Common myeloid progenitor, CD34-positive (primary cell): ENCODE measurements around the gene SKA2.
A peak's percentile ranks its signal among the peaks of the same experiment; 100 is the strongest.
"Not testable (repeated sequence)": the region's sequence is repeated elsewhere in the genome, so short reads cannot be mapped to it uniquely, and the experiment has no call there.

Experiments used
- CTCF ChIA-PET: fragments of 350-600 bp; sonication (Branson Sonifier 250); formaldehyde crosslinking; loops from one replicate; lab custom pipeline; 2021; ENCODE audit warnings: antibody characterized with exemption; lab: Charles Lee
- POLR2A ChIA-PET: fragments of 350-600 bp; sonication (Branson Sonifier 250); formaldehyde crosslinking; loops from one replicate; lab custom pipeline; 2021; ENCODE audit warnings: antibody characterized with exemption; lab: Charles Lee
- DNase-seq, 3 donors: peaks; one replicate each; pipeline versions ENCODE4 v3.0.0 to v3.0.0-alpha.2; 2013
- H3K27ac ChIP-seq, 2 experiments: 1 replicate in 1 of 2; 2 replicates in 1 of 2; pipeline ENCODE4 v1.7.0; 2013; ENCODE audit warnings: inconsistent platforms in 2 of 2, low read length in 2 of 2, mild to moderate bottlenecking in 2 of 2, low read depth in 1 of 2, moderate library complexity in 1 of 2; ENCODE audit not compliant: severe bottlenecking in 2 of 2, insufficient read depth in 1 of 2, poor library complexity in 1 of 2
- H3K27me3 ChIP-seq, 5 experiments: replicated peaks in 2 of 5; 1 replicate in 3 of 5; 2 replicates in 2 of 5; pipeline versions ENCODE4 v1.6.1 to v1.7.0; 2013; ENCODE audit warnings: low read length in 4 of 5, mild to moderate bottlenecking in 2 of 5, moderate library complexity in 2 of 5, inconsistent platforms in 1 of 5; ENCODE audit not compliant: insufficient read depth in 5 of 5, control insufficient read depth in 4 of 5
- H3K36me3 ChIP-seq, 4 experiments: 1 replicate in 2 of 4; 2 replicates in 2 of 4; pipeline versions ENCODE4 v1.6.1 to v1.7.0; 2013; ENCODE audit warnings: low read length in 3 of 4, control low read depth in 1 of 4, mild to moderate bottlenecking in 1 of 4; ENCODE audit not compliant: control insufficient read depth in 4 of 4, insufficient read depth in 4 of 4
- H3K4me1 ChIP-seq, 4 experiments: 1 replicate in 3 of 4; 2 replicates in 1 of 4; pipeline versions ENCODE4 v1.6.1 to v1.7.1; 2013; ENCODE audit warnings: low read length in 3 of 4, mild to moderate bottlenecking in 3 of 4, control low read depth in 1 of 4, inconsistent platforms in 1 of 4, moderate library complexity in 1 of 4; ENCODE audit not compliant: control insufficient read depth in 4 of 4, insufficient read depth in 4 of 4; ENCODE audit errors: control extremely low read depth in 1 of 4
- H3K4me3 ChIP-seq, 7 experiments: 1 replicate in 4 of 7; 2 replicates in 3 of 7; pipeline versions ENCODE4 v1.5.1 to v1.7.0; 2013; ENCODE audit warnings: mild to moderate bottlenecking in 7 of 7, low read length in 6 of 7, moderate library complexity in 6 of 7, inconsistent platforms in 2 of 7, low read depth in 2 of 7, control low read depth in 1 of 7; ENCODE audit not compliant: insufficient read depth in 4 of 7, control insufficient read depth in 1 of 7; ENCODE audit errors: extremely low read depth in 1 of 7
- H3K9me3 ChIP-seq, 5 experiments: 1 replicate in 4 of 5; 2 replicates in 1 of 5; pipeline versions ENCODE4 v1.6.1 to v1.7.1; 2013; ENCODE audit warnings: low read length in 4 of 5, mild to moderate bottlenecking in 2 of 5, inconsistent platforms in 1 of 5, low read depth in 1 of 5, moderate library complexity in 1 of 5; ENCODE audit not compliant: control insufficient read depth in 4 of 5, insufficient read depth in 2 of 5; ENCODE audit errors: control extremely low read depth in 1 of 5
- WGBS: methylation state at CpG from one replicate; pipeline ENCODE4 v1.1.5; 2013; ENCODE audit not compliant: insufficient coverage; 5-methylcytosine and 5-hydroxymethylcytosine counted together

SKA2 gene

DNA sequence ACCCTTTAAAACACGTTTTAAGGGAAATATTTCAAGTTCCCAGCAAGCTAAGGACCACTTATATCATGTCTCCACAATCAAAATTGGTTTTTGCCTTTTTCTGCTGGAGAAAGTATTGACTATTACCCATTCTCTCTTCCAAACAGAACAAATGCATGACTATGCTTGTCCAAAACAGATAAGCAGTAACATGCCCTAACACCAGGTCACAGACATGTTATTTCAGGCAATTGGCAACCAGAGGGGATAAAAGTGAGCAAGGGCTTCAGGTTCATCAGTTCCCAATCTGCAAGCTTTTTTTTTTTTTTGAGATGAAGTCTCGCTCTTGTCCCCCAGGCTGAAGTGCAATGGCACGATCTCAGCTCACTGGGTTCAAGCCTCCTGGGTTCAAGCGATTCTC, 15.0 kb downstream of the SKA2 start:
- ChIA-PET CTCF (no interaction called here), POLR2A (no interaction called here)
- Histone ChIP-seq H3K4me1 (no peaks in the 10 kb centered on the region), H3K9me3 (no peaks in the 10 kb centered on the region), H3K4me3 (no peak overlapping the region), H3K27me3 (no peaks in the 10 kb centered on the region), H3K36me3 (peaks cover 0 to 6% (median 0%) of the 10 kb centered on the region in 4 experiments), H3K27ac (no peak overlapping the region)
- DNase-seq = no peak
- WGBS = 100% methylated on average over 1 of the region's 4 CpGs

DNA sequence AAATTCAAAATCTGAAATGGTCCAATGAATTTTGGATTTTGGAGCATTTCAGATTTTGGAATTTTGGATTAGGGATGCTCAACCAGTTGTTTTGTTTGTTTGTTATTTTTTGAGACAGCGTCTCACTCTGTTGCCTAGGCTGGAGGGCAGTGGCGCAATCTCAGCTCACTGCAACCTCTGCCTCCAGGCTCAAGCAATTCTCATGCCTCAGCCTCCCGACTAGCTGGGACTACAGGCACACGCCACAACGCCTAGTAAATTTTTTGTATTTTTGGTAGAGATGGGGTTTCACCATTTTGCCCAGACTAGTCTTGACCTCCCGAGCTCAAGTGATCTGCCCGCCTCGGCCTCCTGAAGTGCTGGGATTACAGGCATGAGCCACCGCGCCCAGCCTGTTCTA, 16.6 kb downstream of the SKA2 start:
- H3K27ac ChIP-seq, H3K27me3 ChIP-seq, H3K4me3 ChIP-seq, H3K4me1 ChIP-seq, CTCF ChIA-PET, H3K36me3 ChIP-seq, POLR2A ChIA-PET, H3K9me3 ChIP-seq, DNase-seq: not testable (repeated sequence)
- WGBS = 94% methylated on average over 6 of the region's 10 CpGs

DNA sequence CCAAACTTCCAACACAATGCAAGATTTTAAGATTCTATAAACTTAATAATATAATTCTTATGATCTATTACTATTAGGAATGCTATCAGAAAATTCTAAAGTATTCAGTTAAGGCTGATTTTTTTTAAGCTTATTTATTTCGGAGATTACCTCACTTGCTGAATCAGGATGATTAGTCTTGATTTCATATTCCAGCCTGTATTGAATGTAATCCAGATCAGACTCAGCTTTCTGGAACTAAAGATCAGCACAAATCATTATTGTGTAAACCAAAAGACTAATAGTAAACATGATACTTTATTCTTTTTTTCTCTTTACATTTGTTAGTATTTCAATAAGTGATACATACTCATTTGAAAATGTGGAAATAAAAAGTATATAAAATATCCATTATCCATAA, 23.9 kb downstream of the SKA2 start:
- H3K27me3 ChIP-seq = no peaks in the 10 kb centered on the region
- no CpG with 5 or more reads among the region's 1 CpG for WGBS
- H3K36me3 ChIP-seq = peaks cover 0 to 18% (median 1%) of the 10 kb centered on the region in 4 experiments
- ChIA-PET POLR2A (no interaction called here), CTCF (interaction anchor here (0.9 kb wide), 1 partner anchor 11 kb away, joined by 3 read pairs; no protein-coding TSS in a partner anchor)
- H3K27ac ChIP-seq = no peak overlapping the region
- no peak for DNase-seq
- H3K4me1 ChIP-seq = no peaks in the 10 kb centered on the region
- no peaks in the 10 kb centered on the region for H3K9me3 ChIP-seq
- H3K4me3 ChIP-seq = no peak overlapping the region

DNA sequence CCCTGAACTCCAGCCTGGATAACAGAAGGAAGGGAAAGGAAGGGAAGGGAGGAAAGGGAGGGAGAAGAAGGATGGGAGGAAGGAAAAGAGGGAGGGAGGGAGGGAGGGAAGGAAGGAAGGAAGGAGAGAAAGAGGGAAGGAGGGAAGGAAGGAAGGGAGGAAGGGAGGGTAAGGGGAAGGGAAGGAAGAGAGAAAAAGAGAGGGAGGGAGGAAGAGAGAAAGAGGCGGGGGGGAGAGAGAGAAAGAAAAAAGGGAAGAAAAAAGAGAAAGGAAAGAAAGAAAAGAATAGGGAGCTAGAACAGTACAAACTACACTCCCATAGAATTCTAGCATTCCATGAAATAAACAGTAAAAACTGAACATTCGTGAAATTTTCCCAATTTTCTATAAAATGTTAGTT, 25.2 kb downstream of the SKA2 start:
- CTCF ChIA-PET = interaction anchor here (0.9 kb wide), 1 partner anchor 23 kb away, joined by 3 read pairs; the partner anchor contains the start of gene TRIM37

DNA sequence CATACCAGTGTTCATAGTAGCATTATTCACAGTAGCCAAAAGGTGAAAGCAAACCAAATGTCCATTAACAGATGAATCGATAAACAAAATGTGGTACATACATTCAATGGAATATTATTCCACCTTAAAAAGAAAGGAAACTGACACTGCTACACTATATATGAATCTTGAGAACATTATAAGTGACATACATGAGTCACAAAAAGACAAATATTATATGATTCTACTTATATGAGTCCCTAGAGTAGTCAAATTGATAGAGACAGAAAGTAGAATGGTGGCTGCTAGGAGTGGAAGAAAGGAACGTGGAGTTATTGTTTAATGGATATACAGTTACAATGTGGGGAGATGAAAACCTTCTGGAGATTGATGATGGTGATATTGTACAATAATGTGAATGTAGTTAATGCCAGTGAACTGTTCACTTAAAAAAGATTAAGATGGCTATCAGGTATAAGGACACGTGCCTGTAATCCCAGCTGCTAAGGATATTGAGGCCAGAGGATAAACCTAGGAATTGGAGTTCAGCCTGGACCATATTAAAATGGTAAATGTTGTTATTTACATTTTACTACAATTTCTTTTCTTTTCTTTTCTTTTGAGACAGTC, 28.1 kb downstream of the SKA2 start:
- no peaks in the 10 kb centered on the region for H3K27me3 ChIP-seq
- no peak overlapping the region for H3K4me3 ChIP-seq
- no peak overlapping the region for H3K27ac ChIP-seq
- peaks cover 0 to 21% (median 7%) of the 10 kb centered on the region in 4 experiments for H3K36me3 ChIP-seq
- ChIA-PET POLR2A (no interaction called here), CTCF (no interaction called here)
- H3K9me3 ChIP-seq = no peaks in the 10 kb centered on the region
- 50% methylated on average over 2 of the region's 3 CpGs for WGBS
- no peaks in the 10 kb centered on the region for H3K4me1 ChIP-seq
- no peak for DNase-seq

More for the DNA sequence above, 25.2 kb downstream of the SKA2 start:
- H3K4me1 ChIP-seq = no peaks in the 10 kb centered on the region
- no peak for DNase-seq
- H3K27ac ChIP-seq = no peak overlapping the region
- peaks cover 0 to 18% (median 1%) of the 10 kb centered on the region in 4 experiments for H3K36me3 ChIP-seq
- no CpG with 5 or more reads among the region's 2 CpGs for WGBS
- no peaks in the 10 kb centered on the region for H3K9me3 ChIP-seq
- POLR2A ChIA-PET = no interaction called here
- H3K4me3 ChIP-seq = no peak overlapping the region
- no peaks in the 10 kb centered on the region for H3K27me3 ChIP-seq

DNA sequence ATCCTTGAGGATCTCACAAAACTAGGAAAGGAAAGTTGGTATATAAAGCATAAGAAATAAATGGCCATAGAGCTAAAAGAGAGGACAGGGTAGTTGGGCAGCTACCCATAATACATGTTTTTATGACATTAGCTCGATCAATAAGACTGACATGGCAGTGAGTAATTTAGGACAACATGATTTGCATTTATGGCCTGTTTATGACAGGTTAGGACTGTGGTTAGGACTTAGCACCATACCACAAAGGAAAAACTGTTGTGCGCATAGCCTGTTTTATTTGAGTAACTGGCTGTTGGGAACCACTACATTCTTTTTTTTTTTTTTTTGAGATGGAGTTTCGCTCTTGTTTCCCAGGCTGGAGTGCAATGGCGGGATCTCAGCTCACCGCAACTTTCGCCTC, 30.3 kb downstream of the SKA2 start:
- POLR2A ChIA-PET = no interaction called here
- DNase-seq = peak in 2 of 3 donors; percentile 9 to 22
- no peaks in the 10 kb centered on the region for H3K4me1 ChIP-seq
- 82% methylated on average over 1 of the region's 6 CpGs for WGBS
- H3K27ac ChIP-seq = no peak overlapping the region
- no peaks in the 10 kb centered on the region for H3K9me3 ChIP-seq
- H3K27me3 ChIP-seq = no peaks in the 10 kb centered on the region
- CTCF ChIA-PET = no interaction called here
- H3K4me3 ChIP-seq = no peak overlapping the region
- H3K36me3 ChIP-seq = peaks cover 0 to 27% (median 7%) of the 10 kb centered on the region in 4 experiments

DNA sequence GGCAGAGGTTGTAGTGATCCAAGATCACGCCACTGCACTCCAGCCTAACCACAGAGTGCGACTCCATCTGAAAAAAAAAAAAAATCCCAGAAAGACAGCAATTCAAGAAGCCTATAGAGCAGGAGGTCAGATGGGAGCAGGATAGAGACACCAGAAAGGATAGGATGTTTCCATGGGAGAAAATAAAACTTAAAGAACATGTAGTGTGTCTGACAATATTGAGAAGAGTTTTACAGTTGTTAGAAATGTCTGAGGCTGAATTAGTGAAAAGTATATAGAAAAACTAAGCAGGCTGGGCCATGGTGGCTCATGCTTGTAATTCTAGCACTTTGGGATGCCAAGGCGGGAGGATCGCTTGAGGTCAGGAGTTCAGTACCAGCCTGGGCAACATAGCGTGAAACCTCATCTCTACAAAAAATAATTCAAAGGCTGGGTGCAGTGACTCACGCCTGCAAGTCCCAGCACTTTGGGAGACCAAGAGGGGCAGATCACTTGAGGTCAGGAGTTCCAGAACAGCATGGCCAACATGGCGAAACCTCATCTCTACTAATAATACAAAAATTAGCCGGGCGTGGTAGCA, 33.0 kb downstream of the SKA2 start:
- no peak for DNase-seq
- 100% methylated on average over 3 of the region's 9 CpGs for WGBS
- Histone ChIP-seq H3K4me1 (no peaks in the 10 kb centered on the region), H3K9me3 (no peaks in the 10 kb centered on the region), H3K27ac (no peak overlapping the region), H3K4me3 (no peak overlapping the region), H3K36me3 (peaks cover 0 to 22% (median 12%) of the 10 kb centered on the region in 4 experiments), H3K27me3 (no peaks in the 10 kb centered on the region)
- ChIA-PET POLR2A (no interaction called here), CTCF (no interaction called here)
